ENCODE measurements around the gene PLCD1.

PLCD1 gene

DNA sequence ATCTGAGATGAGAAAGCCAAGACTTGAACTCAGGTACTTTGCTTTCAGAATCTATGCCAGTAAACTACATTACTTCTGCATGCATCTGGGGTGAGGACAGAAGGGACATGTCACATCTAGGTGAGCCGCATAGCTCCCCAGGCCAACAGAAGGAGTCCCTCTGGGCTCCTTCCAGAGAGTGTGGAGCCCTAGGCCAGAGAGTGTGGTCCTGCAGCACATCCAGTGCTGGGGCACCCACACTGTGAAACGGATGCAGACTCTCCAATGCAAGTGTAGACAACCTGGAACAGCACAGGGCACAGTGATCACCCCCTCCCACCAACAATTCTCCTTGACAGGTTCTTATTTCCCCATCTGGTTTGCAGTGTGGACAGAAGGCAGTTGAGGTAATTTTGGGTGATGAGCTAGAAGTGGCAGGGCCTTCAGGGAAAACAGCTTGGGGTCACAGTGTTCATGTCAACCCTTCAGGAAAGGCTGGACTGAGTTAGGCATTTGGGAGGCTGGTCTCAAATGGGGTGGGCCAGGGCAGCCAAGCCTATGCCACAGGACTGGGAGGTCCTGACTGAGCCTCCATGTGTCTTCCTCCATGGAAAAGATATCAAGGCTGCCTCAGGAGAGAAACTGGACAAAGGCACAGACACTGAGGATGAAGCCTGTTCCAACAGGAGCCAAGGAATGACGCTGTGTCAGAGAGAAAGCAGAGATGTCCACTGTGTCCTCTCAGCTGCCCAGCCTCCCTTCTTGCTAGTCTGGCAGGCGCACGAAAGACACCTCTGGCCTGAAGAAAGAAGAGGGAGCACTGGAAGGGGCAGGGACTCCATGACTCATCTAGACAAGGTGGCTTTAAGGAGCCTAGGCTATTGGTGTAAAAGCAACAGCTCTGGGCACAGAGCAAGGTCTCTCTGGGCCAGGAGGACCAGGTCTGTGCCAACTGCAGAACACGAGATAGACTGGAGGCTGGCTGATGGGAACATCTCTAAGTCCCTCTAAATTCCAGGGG is 1.7 kb downstream of the PLCD1 start:
- peaks cover 31% of the 10 kb centered on the region for H3K4me1 ChIP-seq (ENCODE audit: control insufficient read depth, insufficient read depth, low read length, unreplicated experiment)
- H2AFZ ChIP-seq (ENCODE audit: low read length, unreplicated experiment) = no peak overlapping the region
- no peaks in the 10 kb centered on the region for H3K27me3 ChIP-seq (ENCODE audit: insufficient read depth, low read length)
- H3K4me3 ChIP-seq (ENCODE audit: low read depth, low read length) = 0 out of 2 replicates have a peak overlapping the region, but pooled peaks have one; percentile 80
- no peaks in the 10 kb centered on the region for H3K36me3 ChIP-seq (ENCODE audit: insufficient read depth, low read length)
- H3K79me2 ChIP-seq (ENCODE audit: control insufficient read depth, insufficient read depth, low read length, unreplicated experiment) = no peaks in the 10 kb centered on the region
- H3K27ac ChIP-seq (ENCODE audit: low read depth, low read length) = no peak overlapping the region

DNA sequence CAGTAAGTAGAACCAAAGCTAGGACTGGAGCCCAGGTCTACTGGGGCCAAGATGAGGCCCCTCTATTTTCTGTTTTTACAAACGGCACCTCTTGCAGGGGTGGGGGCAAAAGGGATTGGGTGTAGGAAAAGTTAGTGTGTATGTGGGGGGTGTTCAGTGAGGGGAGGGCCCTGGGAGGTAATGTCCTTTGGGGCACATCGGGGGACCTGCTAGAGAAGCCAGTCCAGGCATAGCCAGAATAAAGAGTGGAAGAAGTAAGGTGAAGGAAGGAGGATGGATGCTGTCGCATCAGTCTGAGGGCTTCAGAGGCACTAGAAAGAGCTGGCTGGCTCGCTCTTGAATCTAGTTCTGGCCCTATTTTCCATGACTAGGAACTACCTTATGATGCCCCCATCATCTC is 2.6 kb downstream of the PLCD1 start:
- Histone ChIP-seq H3K27ac (ENCODE audit: low read depth, low read length) (no peak overlapping the region), H2AFZ (ENCODE audit: low read length, unreplicated experiment) (no peak overlapping the region), H3K4me3 (ENCODE audit: low read depth, low read length) (no peak overlapping the region), H3K27me3 (ENCODE audit: insufficient read depth, low read length) (no peaks in the 10 kb centered on the region), H3K36me3 (ENCODE audit: insufficient read depth, low read length) (no peaks in the 10 kb centered on the region), H3K79me2 (ENCODE audit: control insufficient read depth, insufficient read depth, low read length, unreplicated experiment) (no peaks in the 10 kb centered on the region), H3K4me1 (ENCODE audit: control insufficient read depth, insufficient read depth, low read length, unreplicated experiment) (peaks cover 26% of the 10 kb centered on the region)

GRCh38 chr3:38022896-38023709 is 6.3 kb downstream of the PLCD1 start:
- Histone ChIP-seq H3K27ac (ENCODE audit: low read depth, low read length) (no peak overlapping the region), H3K79me2 (ENCODE audit: control insufficient read depth, insufficient read depth, low read length, unreplicated experiment) (no peaks in the 10 kb centered on the region), H2AFZ (ENCODE audit: low read length, unreplicated experiment) (no peak overlapping the region), H3K27me3 (ENCODE audit: insufficient read depth, low read length) (no peaks in the 10 kb centered on the region), H3K4me1 (ENCODE audit: control insufficient read depth, insufficient read depth, low read length, unreplicated experiment) (peaks cover 6% of the 10 kb centered on the region), H3K36me3 (ENCODE audit: insufficient read depth, low read length) (no peaks in the 10 kb centered on the region), H3K4me3 (ENCODE audit: low read depth, low read length) (peak overlapping the region; percentile 69)

DNA sequence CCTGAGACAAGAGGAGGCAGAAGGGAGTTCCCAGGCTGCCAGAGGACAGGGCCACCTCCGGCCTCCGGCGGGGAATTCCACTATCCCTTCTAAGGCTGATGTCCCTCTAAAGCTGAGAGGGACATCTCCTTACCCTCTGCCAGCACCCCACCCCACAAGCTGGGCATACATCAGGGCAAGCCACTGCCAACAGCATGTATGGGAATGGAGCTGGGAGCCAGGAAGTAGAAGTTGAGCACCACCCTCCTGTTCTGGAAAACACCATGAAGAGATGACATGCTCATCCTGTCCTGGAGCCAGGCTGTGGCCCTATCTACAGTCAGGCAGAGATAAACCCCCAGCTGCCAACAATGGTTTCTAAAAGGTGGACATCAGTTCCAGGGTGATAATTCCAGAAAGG is 7.1 kb downstream of the PLCD1 start:
- no peaks in the 10 kb centered on the region for H3K27me3 ChIP-seq (ENCODE audit: insufficient read depth, low read length)
- no peak overlapping the region for H2AFZ ChIP-seq (ENCODE audit: low read length, unreplicated experiment)
- no peak overlapping the region for H3K4me3 ChIP-seq (ENCODE audit: low read depth, low read length)
- H3K27ac ChIP-seq (ENCODE audit: low read depth, low read length) = no peak overlapping the region
- no peaks in the 10 kb centered on the region for H3K36me3 ChIP-seq (ENCODE audit: insufficient read depth, low read length)
- H3K4me1 ChIP-seq (ENCODE audit: control insufficient read depth, insufficient read depth, low read length, unreplicated experiment) = peaks cover 6% of the 10 kb centered on the region
- H3K79me2 ChIP-seq (ENCODE audit: control insufficient read depth, insufficient read depth, low read length, unreplicated experiment) = no peaks in the 10 kb centered on the region

GRCh38 chr3:38021196-38021595 is 8.2 kb downstream of the PLCD1 start:
- Histone ChIP-seq H3K4me3 (ENCODE audit: low read depth, low read length) (no peak overlapping the region), H3K79me2 (ENCODE audit: control insufficient read depth, insufficient read depth, low read length, unreplicated experiment) (no peaks in the 10 kb centered on the region), H3K27ac (ENCODE audit: low read depth, low read length) (no peak overlapping the region), H2AFZ (ENCODE audit: low read length, unreplicated experiment) (no peak overlapping the region), H3K4me1 (ENCODE audit: control insufficient read depth, insufficient read depth, low read length, unreplicated experiment) (peaks cover 6% of the 10 kb centered on the region), H3K27me3 (ENCODE audit: insufficient read depth, low read length) (no peaks in the 10 kb centered on the region), H3K36me3 (ENCODE audit: insufficient read depth, low read length) (peaks cover 6% of the 10 kb centered on the region; the same call in 1 of the 2 replicates)

- no peaks in the 10 kb centered on the region for H3K79me2 ChIP-seq (ENCODE audit: control insufficient read depth, insufficient read depth, low read length, unreplicated experiment)
- no peak overlapping the region for H3K27ac ChIP-seq (ENCODE audit: low read depth, low read length)
- H3K27me3 ChIP-seq (ENCODE audit: insufficient read depth, low read length) = no peaks in the 10 kb centered on the region
- peaks cover under 1% of the 10 kb centered on the region for H3K4me1 ChIP-seq (ENCODE audit: control insufficient read depth, insufficient read depth, low read length, unreplicated experiment)
- no peak overlapping the region for H3K4me3 ChIP-seq (ENCODE audit: low read depth, low read length)
- peaks cover 15% of the 10 kb centered on the region; the same call in 1 of the 2 replicates for H3K36me3 ChIP-seq (ENCODE audit: insufficient read depth, low read length)
- H2AFZ ChIP-seq (ENCODE audit: low read length, unreplicated experiment) = no peak overlapping the region
Observed at GRCh38 chr3:38020342-38020726, 9.1 kb downstream of the PLCD1 start.

DNA sequence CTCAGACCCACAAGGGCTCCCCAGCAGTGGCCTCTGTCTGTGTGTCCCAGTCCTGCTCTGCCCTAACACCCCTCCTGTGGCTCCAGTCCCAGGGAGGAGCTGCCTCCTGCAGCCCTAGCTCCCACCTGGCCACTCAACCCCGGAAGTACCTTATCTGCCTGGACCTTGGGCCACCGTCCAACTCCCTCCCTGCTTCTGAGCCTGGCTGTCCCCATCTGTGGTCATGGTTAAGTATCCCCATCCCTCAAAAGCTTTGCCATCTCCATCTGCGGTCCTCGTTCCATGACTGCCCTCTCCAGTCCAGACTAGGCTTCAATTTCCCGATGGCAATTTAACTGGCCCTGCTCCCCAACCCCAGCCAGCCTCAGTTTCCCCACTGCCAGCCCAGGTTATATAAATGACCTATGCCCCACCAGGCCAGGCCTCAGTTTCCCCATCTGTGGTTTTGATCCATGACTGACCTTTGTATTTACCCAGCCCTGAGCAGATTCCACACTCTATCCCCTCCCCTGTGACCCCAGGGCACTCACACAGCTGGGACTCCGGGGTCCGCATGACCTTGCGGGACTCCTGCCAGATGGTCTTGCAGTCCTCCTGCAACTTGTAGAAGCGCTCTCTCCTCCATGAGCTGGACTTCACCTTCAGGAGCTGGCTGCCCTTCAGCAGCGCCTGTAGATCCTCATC is 9.6 kb downstream of the PLCD1 start:
- no peaks in the 10 kb centered on the region for H3K4me1 ChIP-seq (ENCODE audit: control insufficient read depth, insufficient read depth, low read length, unreplicated experiment)
- no peak overlapping the region for H3K27ac ChIP-seq (ENCODE audit: low read depth, low read length)
- no peaks in the 10 kb centered on the region for H3K79me2 ChIP-seq (ENCODE audit: control insufficient read depth, insufficient read depth, low read length, unreplicated experiment)
- peaks cover 20% of the 10 kb centered on the region for H3K36me3 ChIP-seq (ENCODE audit: insufficient read depth, low read length)
- H3K4me3 ChIP-seq (ENCODE audit: low read depth, low read length) = no peak overlapping the region
- H2AFZ ChIP-seq (ENCODE audit: low read length, unreplicated experiment) = no peak overlapping the region
- no peaks in the 10 kb centered on the region for H3K27me3 ChIP-seq (ENCODE audit: insufficient read depth, low read length)

- no peak overlapping the region for H3K27ac ChIP-seq (ENCODE audit: low read depth, low read length)
- H3K27me3 ChIP-seq (ENCODE audit: insufficient read depth, low read length) = no peaks in the 10 kb centered on the region
- H3K36me3 ChIP-seq (ENCODE audit: insufficient read depth, low read length) = peaks cover 21% of the 10 kb centered on the region
- no peak overlapping the region for H3K4me3 ChIP-seq (ENCODE audit: low read depth, low read length)
- no peaks in the 10 kb centered on the region for H3K79me2 ChIP-seq (ENCODE audit: control insufficient read depth, insufficient read depth, low read length, unreplicated experiment)
- H3K4me1 ChIP-seq (ENCODE audit: control insufficient read depth, insufficient read depth, low read length, unreplicated experiment) = no peaks in the 10 kb centered on the region
- no peak overlapping the region for H2AFZ ChIP-seq (ENCODE audit: low read length, unreplicated experiment)
Observed at GRCh38 chr3:38018296-38019266, 10.9 kb downstream of the PLCD1 start.

DNA sequence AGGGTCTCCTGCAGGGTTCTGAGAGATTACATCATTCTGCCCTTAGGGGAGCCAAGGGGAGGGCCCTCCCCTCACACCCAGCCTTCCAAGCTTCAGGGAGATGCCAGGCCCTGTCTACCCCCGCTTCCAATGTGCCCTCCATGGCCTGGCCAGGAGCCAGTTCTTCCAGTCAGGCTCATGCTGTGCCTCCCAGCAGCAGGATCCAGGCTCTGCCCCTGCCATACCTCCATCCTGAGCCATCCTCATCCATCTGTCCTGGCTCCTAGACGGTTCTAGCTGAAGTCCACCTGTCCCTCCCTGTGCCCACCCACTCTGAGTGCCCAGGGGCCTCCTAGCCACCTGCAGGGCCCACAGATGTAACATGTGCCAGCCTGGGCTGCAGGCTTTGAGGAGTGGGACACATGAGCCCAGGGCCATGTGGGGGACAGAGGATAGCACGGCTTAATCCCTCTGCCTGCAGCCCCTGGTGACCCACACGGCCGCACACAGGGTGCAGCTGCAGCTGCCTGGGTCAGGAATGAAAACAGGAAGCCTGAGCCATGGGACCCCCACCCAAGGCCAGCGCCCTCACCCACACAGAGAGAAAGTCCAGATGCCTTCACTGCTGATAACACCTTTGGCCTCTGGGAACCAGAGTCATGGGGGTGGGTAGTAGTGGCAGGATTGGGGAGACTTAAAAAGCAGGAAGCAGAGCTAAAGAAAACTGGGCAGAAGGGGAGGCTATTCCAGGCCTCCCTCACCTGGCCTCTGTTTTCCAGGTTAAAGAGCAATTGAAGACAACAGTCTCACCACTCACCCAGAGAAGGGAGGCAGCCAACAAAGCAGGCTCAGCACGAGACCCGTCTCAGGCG is 11.8 kb downstream of the PLCD1 start:
- H3K36me3 ChIP-seq (ENCODE audit: insufficient read depth, low read length) = peaks cover 21% of the 10 kb centered on the region
- H3K4me3 ChIP-seq (ENCODE audit: low read depth, low read length) = no peak overlapping the region
- H3K27me3 ChIP-seq (ENCODE audit: insufficient read depth, low read length) = no peaks in the 10 kb centered on the region
- no peaks in the 10 kb centered on the region for H3K4me1 ChIP-seq (ENCODE audit: control insufficient read depth, insufficient read depth, low read length, unreplicated experiment)
- no peak overlapping the region for H3K27ac ChIP-seq (ENCODE audit: low read depth, low read length)
- no peaks in the 10 kb centered on the region for H3K79me2 ChIP-seq (ENCODE audit: control insufficient read depth, insufficient read depth, low read length, unreplicated experiment)
- H2AFZ ChIP-seq (ENCODE audit: low read length, unreplicated experiment) = no peak overlapping the region

Measured in ACC112 (cell line).